ENCODE results near the gene ANXA8.
"Not testable (repeated sequence)": the region's sequence is repeated elsewhere in the genome, so short reads cannot be mapped to it uniquely, and the experiment has no call there.

Gene ANXA8

GRCh38 chr10:47462577-47463358 is 21.1 kb downstream of the ANXA8 start:
- not testable (repeated sequence) for DNase-seq (ENCODE audit: low spot score)

DNA sequence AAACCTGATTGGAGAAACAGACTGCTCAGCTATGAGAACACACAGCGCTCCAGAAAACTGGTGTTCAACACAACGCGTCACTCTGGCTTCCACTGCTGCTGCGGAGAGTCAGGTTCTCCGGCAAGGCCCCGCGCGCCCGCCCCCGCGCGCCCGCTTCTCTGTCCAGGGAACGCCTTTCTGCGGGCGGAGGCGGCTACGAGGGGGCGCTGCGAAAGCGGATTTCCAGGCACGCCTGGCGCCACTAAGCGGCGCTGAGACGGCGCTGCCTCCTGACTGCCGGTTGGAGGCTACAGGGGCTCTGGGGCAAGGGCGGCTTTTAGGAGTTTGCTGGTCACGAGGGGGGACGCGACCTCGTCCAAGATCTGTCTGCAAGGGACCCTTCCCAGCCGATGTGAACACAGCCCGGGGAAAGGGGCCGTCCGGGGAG is 22.6 kb downstream of the ANXA8 start:
- DNase-seq (ENCODE audit: low spot score) = peak; percentile 84

DNA sequence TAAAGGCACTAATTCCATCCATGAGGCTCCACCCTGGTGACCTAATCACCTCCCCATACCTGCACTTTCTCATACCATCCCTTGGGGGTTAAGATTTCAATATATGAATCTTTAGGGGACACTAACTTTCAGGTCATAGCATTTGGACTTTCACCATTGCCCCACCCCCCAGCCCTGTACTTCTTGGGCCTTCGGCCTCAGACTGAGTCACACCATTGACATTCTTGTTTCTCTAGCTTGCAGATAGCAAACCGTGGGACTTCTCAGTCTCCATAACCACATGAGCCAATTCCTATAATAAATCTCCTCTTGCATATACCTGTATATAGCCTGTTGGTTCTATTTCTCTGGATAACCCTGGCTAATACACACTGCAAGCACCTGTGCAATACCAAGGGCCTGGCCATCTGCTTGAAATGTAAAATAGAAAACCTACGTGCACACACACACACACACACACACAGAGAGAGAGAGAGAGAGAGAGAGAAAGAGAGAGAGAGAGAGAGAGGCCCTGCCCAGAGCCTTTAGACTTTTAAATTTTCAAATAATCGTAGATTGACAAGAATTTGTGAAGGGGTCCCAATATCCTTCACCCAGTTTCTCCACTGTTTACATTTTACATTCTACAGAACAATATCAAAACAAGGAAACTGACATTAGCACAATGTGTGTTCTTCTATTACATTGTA is 25.3 kb downstream of the ANXA8 start:
- peak; percentile 49 for DNase-seq (ENCODE audit: low spot score)

DNA sequence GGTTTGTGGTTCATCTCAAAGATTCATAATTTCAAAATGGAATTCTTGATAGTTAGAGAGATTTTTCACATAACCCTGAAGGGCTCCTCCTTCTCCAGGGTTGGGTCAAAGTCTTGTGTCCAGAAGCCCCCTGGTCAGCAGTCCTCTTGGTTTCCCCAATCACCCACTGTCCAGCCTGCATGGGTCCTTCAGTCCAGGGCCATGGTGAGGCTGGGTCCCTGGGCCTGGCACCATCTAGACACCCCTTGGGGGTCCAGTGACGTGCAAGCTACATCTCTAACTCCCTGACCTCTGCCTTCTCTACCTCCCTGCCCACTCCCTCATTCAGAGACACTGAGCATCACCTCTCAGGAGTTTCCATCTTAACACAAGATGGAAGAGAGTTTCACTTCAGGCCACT is 26.1 kb downstream of the ANXA8 start:
- DNase-seq (ENCODE audit: low spot score) = no peak

GRCh38 chr10:47457528-47457820 is 26.4 kb downstream of the ANXA8 start:
- no peak for DNase-seq (ENCODE audit: low spot score)

DNA sequence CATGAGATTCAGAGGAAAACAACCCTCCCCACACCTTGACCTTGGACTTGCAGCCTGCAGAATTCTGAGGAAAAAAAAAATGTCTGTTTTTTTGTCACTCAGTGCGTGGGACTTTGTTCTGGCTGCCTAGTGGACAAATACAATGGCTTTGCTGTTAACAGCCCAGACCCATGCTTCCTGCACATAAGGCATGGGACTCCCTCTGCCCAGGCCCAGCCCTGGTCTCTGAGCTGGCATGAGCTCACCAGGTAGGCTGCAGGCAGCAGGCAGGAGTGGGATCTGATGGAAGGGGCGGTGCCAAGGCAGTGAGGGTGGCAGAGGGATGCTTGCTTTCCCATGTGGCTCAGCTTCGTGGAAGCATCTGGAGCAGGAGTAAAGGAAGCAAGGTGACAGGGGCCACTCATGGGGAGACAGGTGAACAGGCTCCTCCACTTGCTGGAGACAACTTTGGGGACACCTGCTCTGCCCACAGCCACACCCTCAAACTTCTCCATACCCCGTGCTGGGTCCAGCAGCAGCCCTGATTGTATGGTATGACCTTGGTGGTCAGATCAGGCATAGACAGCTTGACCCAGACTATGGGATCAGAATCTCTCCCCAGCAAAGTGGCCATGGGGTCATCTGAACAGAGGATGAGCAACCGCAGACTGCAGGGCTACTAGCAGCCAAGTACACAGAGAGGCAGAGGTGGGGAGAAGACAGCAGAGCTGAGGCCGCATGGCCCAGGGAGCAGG is 27.0 kb downstream of the ANXA8 start:
- DNase-seq (ENCODE audit: low spot score) = no peak

GRCh38 chr10:47456079-47456785 is 27.7 kb downstream of the ANXA8 start:
- no peak for DNase-seq (ENCODE audit: low spot score)

DNA sequence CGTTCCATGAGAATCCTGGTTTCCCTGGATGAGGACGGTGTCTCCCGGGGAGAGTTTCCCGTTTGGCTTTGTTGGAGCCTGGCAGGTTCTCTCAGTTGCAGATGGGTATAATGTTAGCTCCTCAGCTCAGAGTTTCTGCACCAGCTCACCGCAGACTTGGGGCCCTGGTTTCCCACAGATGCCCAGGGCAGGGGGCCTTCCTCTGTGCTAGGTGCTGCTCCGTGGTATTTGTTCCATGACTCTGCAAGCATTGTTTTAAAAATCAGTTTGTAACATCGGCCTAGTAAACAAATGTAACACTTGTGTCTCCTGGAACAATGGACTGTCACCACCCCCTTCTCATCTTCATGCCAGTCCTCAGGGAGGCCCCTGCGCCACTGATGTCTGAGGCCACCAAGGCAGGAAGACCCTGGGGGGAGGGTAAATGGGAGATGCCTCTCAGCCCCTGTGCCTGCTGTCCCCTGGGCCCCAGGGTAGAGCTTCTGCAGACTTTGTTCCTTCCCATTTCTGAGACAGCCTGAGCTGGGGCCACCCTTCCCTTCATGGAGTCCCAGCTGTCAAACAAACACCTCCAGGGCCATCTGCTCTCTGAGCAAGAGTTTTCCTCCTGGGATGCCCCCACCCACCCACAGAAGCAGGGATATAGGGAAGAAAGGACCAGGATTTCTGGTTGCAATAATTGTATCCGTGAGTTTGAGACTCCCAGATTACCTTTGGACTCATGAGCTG is 28.4 kb downstream of the ANXA8 start:
- DNase-seq (ENCODE audit: low spot score) = not testable (repeated sequence)

DNA sequence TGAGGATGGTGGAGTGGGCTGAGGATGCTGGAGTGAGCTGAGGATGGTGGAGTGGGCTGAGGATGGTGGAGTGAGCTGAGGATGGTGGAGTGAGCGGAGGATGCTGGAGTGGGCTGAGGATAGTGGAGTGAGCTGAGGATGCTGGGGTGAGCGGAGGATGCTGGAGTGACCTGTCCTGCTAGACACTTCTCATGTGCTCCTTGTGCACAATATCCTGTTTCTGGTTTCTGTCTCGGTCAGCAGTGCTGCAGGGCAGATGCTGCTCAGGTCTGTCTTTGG is 29.2 kb downstream of the ANXA8 start:
- no peak for DNase-seq (ENCODE audit: low spot score)

DNA sequence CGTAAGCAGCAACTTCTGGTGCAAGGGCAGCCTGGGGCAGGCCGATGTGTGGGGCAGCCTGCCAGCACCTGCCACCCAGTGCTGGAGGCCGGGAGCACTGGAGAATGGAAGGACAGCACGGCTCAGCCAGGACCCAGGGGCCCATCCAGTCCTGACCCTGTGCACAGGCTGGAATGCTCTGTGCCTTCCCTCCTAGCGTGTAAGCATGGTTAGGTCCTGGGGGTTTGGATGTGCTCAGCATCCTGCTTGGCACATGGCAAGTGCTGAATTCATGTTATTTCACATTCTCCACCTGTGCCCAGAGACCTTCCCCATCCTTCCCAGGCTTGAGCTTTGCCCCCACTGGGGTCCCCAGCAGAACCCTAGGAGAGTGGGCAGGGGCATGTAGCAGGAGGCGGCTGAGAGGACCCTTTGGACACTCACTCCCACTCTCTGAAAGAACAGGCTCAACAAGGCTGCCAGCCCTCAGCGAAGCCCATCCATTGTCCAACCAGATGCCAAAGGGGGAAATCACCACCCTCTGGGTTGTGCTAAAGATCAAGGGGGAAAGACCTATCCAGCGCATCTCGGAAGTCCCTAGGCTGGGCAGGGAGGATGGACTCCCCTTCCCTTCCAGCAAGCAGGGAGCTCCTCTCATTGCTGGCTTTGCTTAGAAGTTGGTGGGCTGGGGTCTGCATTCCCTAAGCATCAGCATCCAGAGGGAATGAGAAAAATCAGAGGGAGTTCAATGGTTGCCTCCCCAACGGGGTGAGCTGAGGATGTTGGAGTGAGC is 29.7 kb downstream of the ANXA8 start:
- DNase-seq (ENCODE audit: low spot score) = no peak

DNA sequence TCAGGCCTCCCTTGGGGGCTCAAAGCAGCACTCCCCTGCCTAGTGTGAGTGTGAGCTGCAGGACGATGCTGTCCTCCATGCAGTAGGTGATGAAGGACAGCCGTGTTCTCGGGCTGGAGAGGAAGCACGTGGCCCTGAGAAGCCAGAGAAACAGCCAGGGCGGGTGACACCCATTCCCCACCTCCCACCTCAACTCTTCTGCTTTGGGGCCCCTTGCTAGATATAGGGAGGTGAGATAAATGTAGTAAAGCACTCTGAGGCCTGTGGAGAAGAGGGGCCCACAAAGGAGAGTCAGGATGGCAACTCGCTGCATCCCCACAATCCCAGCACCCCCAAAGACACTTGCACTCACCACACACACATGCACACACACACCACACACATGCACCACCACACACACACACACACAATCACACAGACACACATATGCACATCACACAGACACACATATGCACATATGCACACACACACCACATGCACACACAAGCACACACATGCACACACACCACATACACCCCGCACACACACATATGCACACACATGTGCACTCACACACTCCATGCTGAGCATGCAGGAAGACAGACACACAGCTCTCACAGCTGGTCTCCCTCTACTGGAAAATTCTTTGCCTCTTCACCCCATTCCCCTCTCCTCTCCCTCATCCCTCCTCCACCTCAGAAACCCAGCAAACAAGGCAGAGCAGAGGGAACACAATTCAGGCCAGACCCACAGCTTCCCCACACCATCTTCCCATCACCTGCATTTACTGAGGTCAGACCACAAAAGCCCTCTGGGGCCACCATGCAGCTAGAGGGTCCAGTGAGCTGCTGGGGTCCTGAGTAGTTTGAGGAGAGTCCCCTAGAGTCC is 30.5 kb downstream of the ANXA8 start:
- no peak for DNase-seq (ENCODE audit: low spot score)

DNA sequence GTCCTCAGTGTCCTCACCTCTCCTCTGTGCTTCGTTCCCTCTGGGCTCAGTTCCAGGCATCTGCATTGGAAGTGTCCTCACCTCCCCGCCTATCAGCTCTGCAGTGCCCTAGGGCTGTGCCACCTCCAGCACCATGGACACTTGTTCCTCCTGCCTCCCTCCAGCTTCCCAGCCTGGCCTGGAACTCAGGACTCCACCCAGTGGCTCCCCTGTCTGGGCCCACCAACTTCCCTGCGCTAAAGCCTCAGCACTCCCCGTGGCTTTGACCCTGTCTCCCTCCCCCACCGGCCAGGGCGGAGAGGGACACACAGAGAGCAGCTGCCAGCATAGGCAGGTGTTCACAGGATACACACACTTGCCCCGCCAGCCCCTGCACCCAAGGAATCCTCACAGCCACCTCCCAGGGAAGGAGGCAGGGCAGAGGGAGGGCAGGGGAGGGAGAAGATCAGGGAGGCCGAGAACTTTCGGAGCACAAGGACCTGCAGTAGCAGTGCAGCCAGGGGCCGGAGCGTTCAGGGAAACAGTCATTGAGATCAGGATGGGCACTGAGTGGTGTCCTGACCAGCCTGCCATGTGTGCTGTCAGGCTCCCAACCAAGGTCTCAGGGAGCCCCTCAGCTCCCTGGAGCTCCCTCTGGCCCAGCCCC is 31.3 kb downstream of the ANXA8 start:
- DNase-seq (ENCODE audit: low spot score) = no peak

DNA sequence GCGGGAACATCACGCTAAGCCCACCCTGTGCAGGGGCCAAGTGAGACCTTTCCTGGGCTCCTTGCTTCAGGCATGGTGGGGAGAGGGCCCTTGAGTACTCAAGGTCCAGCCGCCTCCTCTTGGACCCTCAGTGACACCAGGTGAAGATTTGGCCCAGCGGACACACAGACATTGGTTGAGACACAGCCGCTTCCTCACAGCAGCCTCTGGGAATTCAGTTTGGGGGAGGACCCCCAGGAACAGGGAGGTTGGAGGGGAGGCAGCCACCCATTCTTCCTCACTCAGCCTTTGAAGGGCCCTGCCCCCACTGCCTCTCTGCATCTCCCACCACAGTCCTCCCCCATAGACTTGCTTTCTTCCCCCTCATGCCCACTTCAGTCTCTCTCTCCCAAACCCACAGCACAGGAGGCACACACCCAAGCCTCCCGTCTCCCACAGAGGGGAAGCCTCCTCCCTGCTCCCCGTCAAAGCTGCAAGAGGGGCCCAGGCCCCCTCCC is 31.9 kb downstream of the ANXA8 start:
- no peak for DNase-seq (ENCODE audit: low spot score)

- DNase-seq (ENCODE audit: low spot score) = no peak
Measured at GRCh38 chr10:47451273-47451997, 32.5 kb downstream of the ANXA8 start.

GRCh38 chr10:47450442-47450841 is 33.5 kb downstream of the ANXA8 start:
- no peak for DNase-seq (ENCODE audit: low spot score)

GRCh38 chr10:47449979-47450378 is 33.9 kb downstream of the ANXA8 start:
- DNase-seq (ENCODE audit: low spot score) = no peak

DNA sequence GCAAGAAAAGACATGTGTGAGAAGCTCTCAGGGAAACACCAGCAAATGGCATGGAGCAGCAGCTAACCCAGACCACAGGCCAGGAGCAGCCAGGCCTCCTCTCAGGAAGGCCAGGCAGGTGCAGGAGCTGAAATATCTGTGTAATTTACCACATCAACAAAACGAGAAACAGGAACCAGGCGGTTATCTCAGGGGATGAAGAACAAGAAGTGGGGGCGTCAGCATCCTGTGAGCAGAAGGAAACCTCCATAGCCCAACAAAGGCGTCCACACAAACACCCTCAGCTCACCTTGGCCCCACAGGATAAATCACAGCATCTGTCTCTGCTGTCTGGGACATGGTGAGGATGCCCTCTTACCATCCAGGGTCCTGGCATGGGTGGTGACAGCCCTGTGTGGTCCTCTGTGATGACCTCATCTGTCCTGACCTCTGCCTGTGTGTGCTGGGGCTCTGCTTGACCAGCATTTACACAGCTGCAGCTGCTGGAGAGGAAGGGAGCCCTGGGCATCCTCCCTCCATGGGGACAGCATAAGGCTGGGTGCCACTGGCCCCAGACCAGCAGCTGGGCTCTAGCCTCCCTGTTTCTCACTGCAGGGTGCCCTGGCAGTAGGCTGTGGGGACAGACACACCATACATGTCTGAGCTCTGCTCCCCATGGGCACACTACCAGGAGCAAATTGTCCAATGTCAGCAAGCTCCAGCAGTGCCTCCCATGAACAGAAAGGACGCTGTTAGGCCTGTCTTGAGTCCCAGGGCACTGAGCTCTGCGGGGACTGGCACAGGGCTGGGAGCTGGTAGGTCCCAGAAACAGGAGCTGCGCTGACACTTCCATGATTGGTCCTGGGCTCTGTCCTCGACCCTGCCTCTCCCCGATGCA is 34.6 kb downstream of the ANXA8 start:
- no peak for DNase-seq (ENCODE audit: low spot score)

DNA sequence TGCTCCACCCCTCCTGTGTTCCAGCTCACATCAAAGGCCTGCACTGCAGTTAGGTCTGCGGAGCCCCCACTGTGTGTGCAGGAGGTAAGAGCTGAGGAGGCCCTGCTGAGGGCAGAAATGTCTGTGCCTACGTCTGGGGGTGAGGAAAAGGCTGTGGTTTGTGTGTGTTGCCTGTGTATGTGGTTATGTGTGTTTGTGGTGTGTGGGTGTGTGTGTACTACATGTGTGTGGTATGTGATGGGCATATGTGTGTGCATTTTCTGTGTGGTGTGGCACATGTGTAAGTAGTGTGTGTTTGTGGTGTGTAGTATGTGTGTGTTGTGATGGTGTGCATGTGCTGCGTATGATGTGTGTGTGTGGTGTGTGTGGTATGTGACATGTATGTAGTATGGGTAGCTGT is 36.2 kb downstream of the ANXA8 start:
- no peak for DNase-seq (ENCODE audit: low spot score)
